Naive thymus-derived CD4-positive, alpha-beta T cell (primary cell): Measurements from ENCODE around the gene CCNL2. TPM values are rescaled to one million over a fixed set of nuclear protein-coding genes. Genes with fewer than 3 reads are reported as not detected.
A peak's percentile ranks its signal among the peaks of the same experiment; 100 is the strongest.
"Not testable (repeated sequence)": the region's sequence is repeated elsewhere in the genome, so short reads cannot be mapped to it uniquely, and the experiment has no call there.

ENCODE experiments used
- ATAC-seq: fragments of 150-1000 bp; cut with Tn5 transposase; 2 replicates; pipeline ENCODE4 v1.10.0; 2021; ENCODE audit warnings: mild to moderate bottlenecking, moderate library complexity
- CTCF ChIA-PET: fragments of 350-600 bp; sonication (Branson Sonifier 250); formaldehyde crosslinking; loops from one replicate; lab custom pipeline; 2021; ENCODE audit warnings: antibody characterized with exemption; lab: Charles Lee
- POLR2A ChIA-PET: fragments of 350-600 bp; sonication (Branson Sonifier 250); formaldehyde crosslinking; loops from one replicate; lab custom pipeline; 2021; ENCODE audit warnings: antibody characterized with exemption, inconsistent platforms; lab: Charles Lee
- DNase-seq, 9 donors: peaks; one replicate each; pipeline versions ENCODE4 v3.0.0 to v3.0.0-alpha.2; 2020 to 2022; ENCODE audit warnings: mixed read lengths in 1 of 9
- H3K27ac ChIP-seq: one replicate; pipeline ENCODE4 v1.7.0; 2013; ENCODE audit warnings: mild to moderate bottlenecking, low read depth, low read length, moderate library complexity
- H3K27me3 ChIP-seq, 2 donors: one replicate each; pipeline ENCODE4 v1.7.0; 2013; ENCODE audit warnings: low read length in 2 of 2, mild to moderate bottlenecking in 2 of 2, moderate library complexity in 2 of 2; ENCODE audit not compliant: control insufficient read depth in 2 of 2, insufficient read depth in 2 of 2
- H3K36me3 ChIP-seq, 3 experiments: 1 replicate in 2 of 3; 2 replicates in 1 of 3; pipeline ENCODE4 v1.7.0; 2013; ENCODE audit warnings: low read length in 3 of 3, mild to moderate bottlenecking in 3 of 3, moderate library complexity in 1 of 3; ENCODE audit not compliant: insufficient read depth in 3 of 3, control insufficient read depth in 2 of 3
- H3K4me1 ChIP-seq, 2 donors: one replicate each; pipeline ENCODE4 v1.7.0; 2013; ENCODE audit warnings: low read length in 2 of 2, mild to moderate bottlenecking in 2 of 2, moderate library complexity in 1 of 2; ENCODE audit not compliant: control insufficient read depth in 2 of 2, insufficient read depth in 2 of 2
- H3K4me3 ChIP-seq: 2 replicates; pipeline ENCODE4 v1.7.0; 2013; ENCODE audit warnings: mild to moderate bottlenecking, low read length
- H3K9me3 ChIP-seq, 3 experiments: 1 replicate in 2 of 3; 2 replicates in 1 of 3; pipeline ENCODE4 v1.7.0; 2013; ENCODE audit warnings: low read length in 3 of 3; ENCODE audit not compliant: control insufficient read depth in 2 of 3
- H3K27ac Mint-ChIP-seq, 9 donors: one replicate each; pipeline ENCODE4 v1.8.0; 2020 to 2022; ENCODE audit warnings: mixed read lengths in 9 of 9, mild to moderate bottlenecking in 8 of 9, moderate library complexity in 5 of 9, inconsistent platforms in 2 of 9
- H3K27me3 Mint-ChIP-seq, 5 donors: one replicate each; pipeline ENCODE4 v1.8.0; 2021 to 2022; ENCODE audit warnings: mixed read lengths in 5 of 5, mild to moderate bottlenecking in 1 of 5
- H3K36me3 Mint-ChIP-seq, 5 donors: one replicate each; pipeline ENCODE4 v1.8.0; 2020 to 2022; ENCODE audit warnings: mixed read lengths in 5 of 5, mild to moderate bottlenecking in 3 of 5, inconsistent platforms in 1 of 5
- H3K4me1 Mint-ChIP-seq, 7 donors: one replicate each; pipeline ENCODE4 v1.8.0; 2020 to 2022; ENCODE audit warnings: mixed read lengths in 7 of 7, mild to moderate bottlenecking in 3 of 7, inconsistent platforms in 1 of 7
- H3K4me3 Mint-ChIP-seq, 10 donors: one replicate each; pipeline ENCODE4 v1.8.0; 2020 to 2022; ENCODE audit warnings: mild to moderate bottlenecking in 10 of 10, mixed read lengths in 10 of 10, moderate library complexity in 6 of 10, inconsistent platforms in 2 of 10
- H3K9me3 Mint-ChIP-seq, 11 donors: one replicate each; pipeline ENCODE4 v1.8.0; 2020 to 2022; ENCODE audit warnings: mixed read lengths in 11 of 11, mild to moderate bottlenecking in 4 of 11, inconsistent platforms in 1 of 11, moderate library complexity in 1 of 11
- intact Hi-C, 2 donors: fragments of 100-400 bp; cut with micrococcal nuclease; formaldehyde crosslinking; loops; one replicate each; pipeline ENCODE4 v1.15.1; 2023
- polyA plus RNA-seq, 2 donors: library from polyadenylated mRNA; unstranded; fragments of 300-500 nt; fragmentation: Illumina TruSeq; gene quantifications; one replicate each; pipeline ENCODE4 v1.2.3, GENCODE V29; 2021
- total RNA-seq, 6 experiments: library from RNA in 5 of 6; stranded (reverse) in 5 of 6; gene quantifications; 1 replicate in 5 of 6; 2 replicates in 1 of 6; pipeline ENCODE4 v1.2.3 and lab custom pipeline; 2021 to 2026

CCNL2 gene
- total and polyA plus RNA-seq, 7 experiments from 2014 or later = 16.3 to 403 (median 238) TPM

GRCh38 chr1:1406821-1407635, 7.9 kb upstream of the CCNL2 start, which contains the start of gene MRPL20:
Gene MRPL20, minus strand, starts transcription at chr1:1407293. Its CDS starts 76 bp downstream, at chr1:1407217.
- peaks cover 0 to 1% (median 0%) of the 10 kb centered on the region in 5 donors for H3K27me3 Mint-ChIP-seq
- ChIA-PET POLR2A (interaction anchor here (0.6 to 5.6 kb wide), 10 partner anchors 12 to 448 kb away, joined by 3 to 80 read pairs (median 4); partner anchors contain the start of genes AURKAIP1, CCNL2, MIB2 and NOC2L), CTCF (no interaction called here)
- peaks cover 0 to 28% (median 9%) of the 10 kb centered on the region in 5 donors for H3K36me3 Mint-ChIP-seq
- H3K4me1 Mint-ChIP-seq = peaks cover 0 to 59% (median 35%) of the 10 kb centered on the region in 7 donors
- peaks cover 0 to 3% (median 0%) of the 10 kb centered on the region in 11 donors for H3K9me3 Mint-ChIP-seq
- H3K27ac Mint-ChIP-seq = peak within 1 kb of the TSS; percentile 90 to 97 (median 94)
- intact Hi-C loops = loop anchor here (1.0 to 10.0 kb wide), 9 partner anchors 8 to 291 kb away; partner anchors contain the start of genes AURKAIP1 (in 2 of the 2), ATAD3A (in 1 of the 2), ATAD3B (in 1 of the 2) and C1orf159 (in 1 of the 2)
- ATAC-seq (peak; percentile 97), DNase-seq (peak; percentile 88 to 96 (median 94))
- H3K4me3 Mint-ChIP-seq = peak within 1 kb of the TSS; percentile 83 to 96 (median 93)
- peak within 1 kb of the TSS; percentile 89 for H3K27ac ChIP-seq
- peaks cover 8 to 35% (median 12%) of the 10 kb centered on the region in 3 experiments for H3K36me3 ChIP-seq
- peaks cover 19 to 20% of the 10 kb centered on the region in 2 donors for H3K4me1 ChIP-seq
- H3K4me3 ChIP-seq = peak within 1 kb of the TSS; percentile 89
- H3K27me3 ChIP-seq = no peaks in the 10 kb centered on the region
- no peaks in the 10 kb centered on the region for H3K9me3 ChIP-seq

GRCh38 chr1:1406101-1406820, 7.1 kb upstream of the CCNL2 start:
- Mint-ChIP-seq H3K9me3 (peaks cover 0 to 3% (median 0%) of the 10 kb centered on the region in 11 donors), H3K4me3 (peak overlapping the region; percentile 83 to 96 (median 93)), H3K27ac (peak overlapping the region; percentile 90 to 97 (median 93)), H3K36me3 (peaks cover 0 to 30% (median 11%) of the 10 kb centered on the region in 5 donors), H3K27me3 (peaks cover 0 to 1% (median 0%) of the 10 kb centered on the region in 5 donors), H3K4me1 (peaks cover 0 to 62% (median 41%) of the 10 kb centered on the region in 7 donors)
- CTCF ChIA-PET = no interaction called here
- no peak for DNase-seq
- Histone ChIP-seq H3K36me3 (peaks cover 8 to 42% (median 12%) of the 10 kb centered on the region in 3 experiments), H3K4me1 (peaks cover 19 to 20% of the 10 kb centered on the region in 2 donors), H3K4me3 (peak overlapping the region; percentile 89), H3K9me3 (no peaks in the 10 kb centered on the region), H3K27me3 (no peaks in the 10 kb centered on the region), H3K27ac (peak overlapping the region; percentile 89)
- intact Hi-C loops = loop anchor here (2.0 to 10.0 kb wide), 5 partner anchors 31 to 209 kb away; partner anchors contain the start of genes ATAD3B (in 1 of the 2), AURKAIP1 (in 1 of the 2) and MIB2 (in 1 of the 2)
- no peak for ATAC-seq
- POLR2A ChIA-PET = interaction anchor here (0.5 to 5.6 kb wide), 9 partner anchors 8 to 209 kb away, joined by 3 to 80 read pairs (median 6); partner anchors contain the start of genes AURKAIP1, CCNL2 and MIB2

- Histone ChIP-seq H3K4me1 (peaks cover 28% of the 10 kb centered on the region in 2 donors), H3K27me3 (no peaks in the 10 kb centered on the region), H3K4me3 (no peak overlapping the region), H3K9me3 (no peaks in the 10 kb centered on the region), H3K36me3 (peaks cover 4 to 55% (median 12%) of the 10 kb centered on the region in 3 experiments), H3K27ac (no peak overlapping the region)
- Mint-ChIP-seq H3K9me3 (peaks cover 0 to 3% (median 0%) of the 10 kb centered on the region in 11 donors), H3K4me3 (peak overlapping the region in 7 of 10 donors; percentile 1 to 53 (median 26)), H3K27me3 (peaks cover 0 to 1% (median 0%) of the 10 kb centered on the region in 5 donors), H3K4me1 (peaks cover 5 to 61% (median 40%) of the 10 kb centered on the region in 7 donors), H3K27ac (peak overlapping the region; percentile 1 to 73 (median 44)), H3K36me3 (peaks cover 0 to 35% (median 11%) of the 10 kb centered on the region in 5 donors)
- no peak for DNase-seq
- ChIA-PET POLR2A (no interaction called here), CTCF (no interaction called here)
- intact Hi-C loops = loop anchor here in 1 of 2 donors (10.0 kb wide), 1 partner anchor 211 kb away; the partner anchor contains the start of gene MIB2
- no peak for ATAC-seq
Measured at GRCh38 chr1:1403653-1404052, 4.5 kb upstream of the CCNL2 start.

- H3K4me3 ChIP-seq, DNase-seq, H3K27ac ChIP-seq, H3K27me3 Mint-ChIP-seq, H3K9me3 ChIP-seq, H3K9me3 Mint-ChIP-seq, ATAC-seq, H3K27me3 ChIP-seq: not testable (repeated sequence)
- peaks cover 0 to 36% (median 11%) of the 10 kb centered on the region in 5 donors for H3K36me3 Mint-ChIP-seq
- peak overlapping the region in 2 of 10 donors; percentile 26 to 56 for H3K4me3 Mint-ChIP-seq
- peaks cover 9 to 61% (median 40%) of the 10 kb centered on the region in 7 donors for H3K4me1 Mint-ChIP-seq
- ChIA-PET POLR2A (interaction anchor here (0.6 to 0.8 kb wide), 3 partner anchors 19 to 335 kb away, joined by 3 read pairs; no protein-coding TSS in a partner anchor), CTCF (interaction anchor here (0.7 kb wide), 1 partner anchor 39 kb away, joined by 3 read pairs; no protein-coding TSS in a partner anchor)
- intact Hi-C loops = loop anchor here in 1 of 2 donors (10.0 kb wide), 1 partner anchor 212 kb away; the partner anchor contains the start of gene MIB2
- H3K27ac Mint-ChIP-seq = peak overlapping the region in 5 of 9 donors; percentile 1 to 77 (median 39)
- Histone ChIP-seq H3K4me1 (peaks cover 28 to 29% of the 10 kb centered on the region in 2 donors), H3K36me3 (peaks cover 7 to 56% (median 12%) of the 10 kb centered on the region in 3 experiments)
Measured at GRCh38 chr1:1402901-1403392, 3.8 kb upstream of the CCNL2 start.

- Histone ChIP-seq H3K9me3 (no peaks in the 10 kb centered on the region), H3K27ac (no peak overlapping the region), H3K27me3 (no peaks in the 10 kb centered on the region), H3K4me3 (no peak overlapping the region), H3K36me3 (peaks cover 11 to 62% (median 16%) of the 10 kb centered on the region in 3 experiments), H3K4me1 (peaks cover 32 to 33% of the 10 kb centered on the region in 2 donors)
- CTCF ChIA-PET = interaction anchor here (0.7 kb wide), 1 partner anchor 39 kb away, joined by 3 read pairs; no protein-coding TSS in a partner anchor
- Mint-ChIP-seq H3K9me3 (peaks cover 0 to 6% (median 0%) of the 10 kb centered on the region in 11 donors), H3K27ac (peak overlapping the region in 8 of 9 donors; percentile 21 to 89 (median 78)), H3K4me1 (peaks cover 10 to 67% (median 46%) of the 10 kb centered on the region in 7 donors), H3K27me3 (peaks cover 0 to 1% (median 0%) of the 10 kb centered on the region in 5 donors), H3K4me3 (peak overlapping the region in 9 of 10 donors; percentile 10 to 57 (median 50)), H3K36me3 (peaks cover 0 to 36% (median 11%) of the 10 kb centered on the region in 5 donors)
- POLR2A ChIA-PET = interaction anchor here (0.6 to 0.8 kb wide), 3 partner anchors 19 to 334 kb away, joined by 3 read pairs; no protein-coding TSS in a partner anchor
- ATAC-seq = no peak
- peak in 4 of 9 donors; percentile 15 to 33 (median 26) for DNase-seq
- intact Hi-C loops = loop anchor here in 1 of 2 donors (10.0 kb wide), 1 partner anchor 213 kb away; the partner anchor contains the start of gene MIB2
Measured at GRCh38 chr1:1402072-1402900, 3.2 kb upstream of the CCNL2 start.
